LNCaP clone FGC (cell line): ENCODE measurements around the gene CST6.

ENCODE experiments used
- DNase-seq: peaks from one replicate; pipeline ENCODE4 v3.0.0-alpha.2; 2011; ENCODE audit warnings: low read depth
- H3K4me3 ChIP-seq: 2 replicates; pipeline ENCODE4 v1.5.1; 2011; ENCODE audit warnings: mild to moderate bottlenecking, low read depth, low read length, control low read depth
- CTCF ChIP-seq: IDR thresholded peaks from 2 replicates; pipeline ENCODE4 v1.5.1; 2012; ENCODE audit warnings: mild to moderate bottlenecking; ENCODE audit not compliant: control insufficient read depth, insufficient read depth; ENCODE audit errors: extremely low read depth

CST6 gene

GRCh38 chr11:66011785-66012303 lies at the start of gene CST6:
Gene CST6 (plus strand): TSS chr11:66012008. CDS start chr11:66012045, 37 bp downstream.
- no peak within 1 kb of the TSS for H3K4me3 ChIP-seq
- no peak for DNase-seq
- TF ChIP-seq CTCF, result no peak

- no peak for TF ChIP-seq CTCF
- DNase-seq, result no peak
- peak overlapping the region; percentile 72 for H3K4me3 ChIP-seq
Observed at GRCh38 chr11:65962141-65962564, 49.7 kb upstream of the CST6 start.

GRCh38 chr11:65964906-65965305 lies 46.9 kb upstream of the CST6 start:
- H3K4me3 ChIP-seq, result no peak overlapping the region
- DNase-seq, result no peak
- no peak for TF ChIP-seq CTCF

GRCh38 chr11:65965986-65966762 lies 45.6 kb upstream of the CST6 start:
- TF ChIP-seq CTCF, result no peak
- no peak overlapping the region for H3K4me3 ChIP-seq
- no peak for DNase-seq

GRCh38 chr11:65967329-65967934 lies 44.4 kb upstream of the CST6 start:
- H3K4me3 ChIP-seq, result no peak overlapping the region
- DNase-seq, result no peak
- no peak for TF ChIP-seq CTCF

GRCh38 chr11:65968600-65969482 lies 43.0 kb upstream of the CST6 start:
- DNase-seq, result no peak
- TF ChIP-seq CTCF, result no peak
- no peak overlapping the region for H3K4me3 ChIP-seq
